Activated T-helper 1 cell treated with anti-CD3 and anti-CD28 coated beads, Interleukin-12 subunit alpha, Interleukin-12 subunit beta, Interleukin-2, Interleukin-4 antibody, amounts not matched to agents 30 ng/mL and 10 ng/mL and 1 ng/mL, durations not matched to agents 14 hours and 24 hours and 36 hours (primary cell): Measurements from ENCODE around the gene SWI5. TPM values are rescaled to one million over a fixed set of nuclear protein-coding genes. Genes with fewer than 3 reads are reported as not detected.

Experiments
- DNase-seq: peaks from one replicate; pipeline ENCODE4 v3.0.0; 2021; ENCODE audit warnings: low spot score
- H3K27ac Mint-ChIP-seq: one replicate; pipeline ENCODE4 v1.8.0; 2021; ENCODE audit warnings: mild to moderate bottlenecking, mixed read lengths
- H3K27me3 Mint-ChIP-seq: one replicate; pipeline ENCODE4 v1.8.0; 2022; ENCODE audit warnings: mild to moderate bottlenecking, moderate library complexity, mixed read lengths; ENCODE audit not compliant: insufficient read depth
- H3K36me3 Mint-ChIP-seq: one replicate; pipeline ENCODE4 v1.8.0; 2021; ENCODE audit warnings: low read depth, mixed read lengths
- H3K4me1 Mint-ChIP-seq: one replicate; pipeline ENCODE4 v1.8.0; 2021; ENCODE audit warnings: low read depth, mixed read lengths
- H3K4me3 Mint-ChIP-seq: one replicate; pipeline ENCODE4 v1.8.0; 2021; ENCODE audit warnings: mild to moderate bottlenecking, moderate library complexity, mixed read lengths
- H3K9me3 Mint-ChIP-seq: one replicate; pipeline ENCODE4 v1.8.0; 2021; ENCODE audit warnings: mixed read lengths
- intact Hi-C: fragments of 100-400 bp; cut with micrococcal nuclease; formaldehyde crosslinking; loops from one replicate; pipeline ENCODE4 v1.15.1; 2024
- total RNA-seq: library from RNA; stranded (reverse); gene quantifications from 2 replicates; pipeline ENCODE4 v1.2.3, GENCODE V29; 2022

SWI5 gene
- total RNA-seq, 1 donor from 2014 or later, result 13.3 TPM

DNA sequence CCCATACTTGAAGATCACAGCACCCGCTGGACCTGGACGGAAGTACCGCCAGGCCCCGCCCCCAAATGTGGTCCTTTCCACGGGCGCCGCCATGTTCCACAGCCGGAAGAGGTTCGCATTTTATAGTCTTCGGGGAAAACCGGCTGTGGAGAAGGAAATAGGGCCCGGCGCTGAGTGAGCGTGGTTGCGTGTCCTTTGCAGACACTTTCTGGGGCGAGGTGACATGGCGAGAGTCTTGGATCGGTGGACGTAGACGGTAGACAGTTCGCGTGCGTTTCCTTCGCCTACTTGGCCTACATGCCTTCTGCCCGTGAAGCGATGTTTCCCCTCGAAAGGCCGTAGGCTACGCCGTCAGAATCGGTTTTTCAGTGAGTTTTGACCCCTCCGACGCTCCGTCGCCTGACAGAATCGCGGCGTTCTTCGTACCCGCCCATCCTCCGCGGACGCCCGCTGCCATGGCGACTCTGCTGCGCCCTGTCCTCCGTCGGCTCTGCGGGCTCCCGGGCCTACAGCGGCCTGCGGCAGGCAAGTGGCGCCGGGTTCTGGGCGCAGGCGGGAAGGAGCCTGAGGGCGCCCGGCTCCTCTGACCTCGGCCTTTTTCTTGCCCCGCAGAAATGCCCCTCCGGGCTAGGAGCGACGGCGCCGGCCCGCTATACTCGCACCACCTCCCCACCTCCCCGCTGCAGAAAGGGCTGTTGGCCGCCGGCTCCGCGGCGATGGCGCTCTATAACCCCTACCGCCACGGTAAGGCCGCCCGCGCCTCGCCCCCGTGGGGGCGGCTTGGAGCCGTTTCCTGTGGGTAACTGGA, 46.5 kb downstream of the SWI5 start, which contains the start of the genes COQ4 and TRUB2:
TSS of gene COQ4 (plus strand) at position 436 of the 808 bp plus-strand sequence. CDS start at position 456, 20 bp downstream.
TSS of gene TRUB2 (minus strand) at position 44 of the 808 bp plus-strand sequence. CDS start at position 5, 39 bp downstream.
- H3K27ac Mint-ChIP-seq, result peak within 1 kb of the TSS; percentile 100
- H3K4me3 Mint-ChIP-seq, result peak within 1 kb of the TSS; percentile 98
- H3K36me3 Mint-ChIP-seq, result peaks cover 7% of the 10 kb centered on the region
- H3K9me3 Mint-ChIP-seq, result no peaks in the 10 kb centered on the region
- intact Hi-C loops, result loop anchor here (1.0 to 5.0 kb wide), 16 partner anchors 18 to 626 kb away; partner anchors contain the start of genes BBLN, CERCAM, CIZ1 and GOLGA2
- DNase-seq, result peak; percentile 91
- peaks cover 2% of the 10 kb centered on the region for H3K27me3 Mint-ChIP-seq
- peaks cover 12% of the 10 kb centered on the region for H3K4me1 Mint-ChIP-seq

DNA sequence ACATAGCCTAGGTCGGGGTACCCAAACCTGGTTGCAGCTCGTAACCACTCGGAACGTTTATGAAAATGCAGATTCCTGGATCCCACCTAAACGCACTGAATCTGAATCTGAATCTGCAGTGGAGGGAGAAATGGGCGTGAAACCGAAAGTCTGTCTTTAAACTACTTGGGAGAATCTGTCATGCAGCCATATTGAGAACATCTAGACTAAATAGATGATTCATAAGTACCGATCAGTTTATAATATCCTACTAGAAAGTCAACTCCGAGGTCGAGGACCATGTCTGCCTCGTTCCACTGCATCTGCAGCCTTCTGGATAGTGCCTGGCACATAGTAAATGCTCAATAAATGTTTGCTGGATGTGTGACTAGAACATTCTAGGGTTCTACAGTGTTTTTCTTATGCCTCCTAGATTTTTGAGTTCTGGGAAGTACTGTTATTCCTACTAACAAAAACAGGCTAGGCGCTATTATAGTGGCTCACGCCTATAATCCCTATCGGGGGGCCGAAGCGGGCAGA, 47.2 kb downstream of the SWI5 start:
- intact Hi-C loops, result loop anchor here (1.0 to 5.0 kb wide), 3 partner anchors 40 to 449 kb away; partner anchors contain the start of gene ZER1
- no peak for DNase-seq

DNA sequence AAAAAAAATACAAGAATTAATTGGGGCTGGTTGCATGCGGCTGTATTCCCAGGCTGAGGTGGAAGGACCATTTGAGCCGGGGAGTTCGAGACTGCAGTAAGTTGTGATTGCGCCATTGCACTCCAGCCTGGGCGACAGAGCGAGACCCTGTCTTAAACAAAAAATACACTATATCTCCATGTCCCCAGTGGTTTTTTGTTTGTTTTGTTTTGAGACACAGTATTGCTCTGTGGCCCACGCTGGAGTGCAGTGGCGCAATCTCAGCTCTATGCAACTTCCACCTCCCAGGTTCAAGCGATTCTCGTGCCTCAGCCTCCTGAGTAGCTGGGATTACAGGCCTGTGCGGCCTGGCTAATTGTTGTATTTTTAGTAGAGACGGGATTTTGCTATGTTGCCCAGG, 47.7 kb downstream of the SWI5 start:
- Mint-ChIP-seq H3K36me3 (peaks cover 10% of the 10 kb centered on the region), H3K9me3 (no peaks in the 10 kb centered on the region), H3K4me1 (peaks cover 12% of the 10 kb centered on the region), H3K4me3 (peak overlapping the region; percentile 98), H3K27me3 (peaks cover 2% of the 10 kb centered on the region), H3K27ac (peak overlapping the region; percentile 100)
- DNase-seq, result no peak
- intact Hi-C loops, result loop anchor here (1.0 to 5.0 kb wide), 3 partner anchors 39 to 449 kb away; partner anchors contain the start of gene ZER1

More for the DNA sequence above, 47.2 kb downstream of the SWI5 start:
- H3K9me3 Mint-ChIP-seq, result no peaks in the 10 kb centered on the region
- peaks cover 12% of the 10 kb centered on the region for H3K4me1 Mint-ChIP-seq
- H3K27ac Mint-ChIP-seq, result peak overlapping the region; percentile 100
- H3K36me3 Mint-ChIP-seq, result peaks cover 10% of the 10 kb centered on the region
- peak overlapping the region; percentile 98 for H3K4me3 Mint-ChIP-seq
- peaks cover 2% of the 10 kb centered on the region for H3K27me3 Mint-ChIP-seq

DNA sequence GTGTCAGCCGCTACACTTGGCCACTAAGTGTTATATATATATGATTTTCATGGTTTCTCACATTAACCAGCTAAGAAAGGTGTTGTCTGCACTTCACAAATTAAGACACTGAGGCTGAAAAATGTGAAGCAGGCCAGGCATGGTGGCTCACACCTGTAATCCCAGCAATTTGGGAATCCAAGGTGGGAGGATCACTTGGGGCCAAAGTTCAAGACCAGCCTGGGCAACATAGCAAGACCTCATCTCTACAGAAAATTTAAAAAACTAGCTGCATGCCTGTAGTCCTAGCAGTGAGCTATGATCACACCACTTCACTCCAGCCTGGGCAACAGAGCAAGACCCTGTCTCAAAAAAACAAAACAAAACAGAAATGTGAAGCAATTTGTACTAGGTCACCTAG, 48.3 kb downstream of the SWI5 start:
- intact Hi-C loops, result loop anchor here (5.0 kb wide), 1 partner anchor 448 kb away; the partner anchor contains the start of gene ZER1
- Mint-ChIP-seq H3K4me3 (peak overlapping the region; percentile 98), H3K4me1 (peaks cover 12% of the 10 kb centered on the region), H3K27me3 (peaks cover 2% of the 10 kb centered on the region), H3K36me3 (peaks cover 10% of the 10 kb centered on the region), H3K9me3 (no peaks in the 10 kb centered on the region), H3K27ac (no peak overlapping the region)
- DNase-seq, result no peak

DNA sequence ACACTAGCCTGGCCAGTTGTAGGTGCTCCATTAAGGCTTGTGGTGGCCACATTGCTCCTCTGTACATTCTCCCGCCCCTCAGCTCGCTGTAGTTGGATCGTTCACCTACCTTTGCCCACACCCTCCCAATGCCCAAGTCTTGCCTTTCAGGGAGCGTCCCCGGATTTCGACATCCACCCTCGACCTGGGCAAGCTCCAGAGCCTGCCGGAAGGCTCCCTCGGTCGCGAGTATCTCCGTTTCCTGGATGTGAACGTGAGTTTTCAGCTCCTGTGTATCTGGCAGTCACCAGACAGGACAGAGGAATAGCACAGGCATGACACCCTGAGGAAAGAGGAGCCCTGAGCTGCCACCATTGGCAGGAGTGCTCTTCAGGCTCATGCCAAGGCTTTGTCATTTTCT, 49.6 kb downstream of the SWI5 start:
- intact Hi-C loops, result no loop called here
- peaks cover 2% of the 10 kb centered on the region for H3K27me3 Mint-ChIP-seq
- H3K36me3 Mint-ChIP-seq, result peaks cover 10% of the 10 kb centered on the region
- H3K9me3 Mint-ChIP-seq, result no peaks in the 10 kb centered on the region
- no peak overlapping the region for H3K27ac Mint-ChIP-seq
- peaks cover 12% of the 10 kb centered on the region for H3K4me1 Mint-ChIP-seq
- DNase-seq, result no peak
- peak overlapping the region; percentile 39 for H3K4me3 Mint-ChIP-seq

DNA sequence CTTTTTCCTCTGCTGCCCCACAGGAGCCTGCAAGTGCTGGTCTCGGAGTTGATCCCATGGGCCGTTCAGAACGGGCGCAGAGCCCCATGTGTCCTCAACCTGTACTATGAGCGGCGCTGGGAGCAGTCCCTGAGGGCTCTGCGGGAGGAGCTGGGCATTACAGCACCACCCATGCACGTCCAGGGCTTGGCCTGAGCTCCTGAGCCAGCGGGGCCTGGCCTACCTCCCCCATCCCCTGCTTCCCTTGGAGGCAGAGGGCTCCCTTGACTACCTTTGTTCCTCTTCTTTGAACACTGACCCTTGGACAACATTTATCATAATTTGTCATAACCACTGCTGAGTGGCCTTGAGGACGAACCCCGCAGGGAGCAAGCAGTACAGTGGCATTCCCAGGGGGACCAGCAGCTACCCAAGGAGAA, 57.4 kb downstream of the SWI5 start:
- intact Hi-C loops, result no loop called here
- Mint-ChIP-seq H3K4me3 (no peak overlapping the region), H3K9me3 (no peaks in the 10 kb centered on the region), H3K27ac (no peak overlapping the region), H3K36me3 (peaks cover 5% of the 10 kb centered on the region), H3K4me1 (no peaks in the 10 kb centered on the region), H3K27me3 (no peaks in the 10 kb centered on the region)
- DNase-seq, result no peak

DNA sequence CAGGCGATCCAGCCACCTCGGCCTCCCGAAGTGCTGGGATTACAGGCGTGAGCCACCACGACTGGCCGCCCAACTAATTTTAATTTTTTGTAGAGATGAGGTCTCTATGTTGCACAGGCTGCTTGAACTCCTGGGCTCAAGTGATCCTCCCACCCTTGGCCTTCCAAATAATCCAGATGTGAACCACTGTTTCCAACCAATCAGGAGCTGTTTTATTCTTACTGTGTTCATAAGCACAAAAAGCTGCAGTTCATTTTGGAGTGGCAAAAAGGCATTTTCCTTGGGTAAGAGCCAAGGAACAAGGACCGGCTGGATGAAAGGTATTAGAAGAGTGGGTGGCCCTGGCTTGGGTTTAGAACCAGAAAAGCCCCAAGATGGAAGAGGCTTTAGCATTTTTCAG, 59.1 kb downstream of the SWI5 start:
- DNase-seq, result no peak
- H3K4me3 Mint-ChIP-seq, result no peak overlapping the region
- no peaks in the 10 kb centered on the region for H3K27me3 Mint-ChIP-seq
- H3K4me1 Mint-ChIP-seq, result no peaks in the 10 kb centered on the region
- H3K9me3 Mint-ChIP-seq, result no peaks in the 10 kb centered on the region
- H3K36me3 Mint-ChIP-seq, result peaks cover 5% of the 10 kb centered on the region
- intact Hi-C loops, result no loop called here
- H3K27ac Mint-ChIP-seq, result no peak overlapping the region

DNA sequence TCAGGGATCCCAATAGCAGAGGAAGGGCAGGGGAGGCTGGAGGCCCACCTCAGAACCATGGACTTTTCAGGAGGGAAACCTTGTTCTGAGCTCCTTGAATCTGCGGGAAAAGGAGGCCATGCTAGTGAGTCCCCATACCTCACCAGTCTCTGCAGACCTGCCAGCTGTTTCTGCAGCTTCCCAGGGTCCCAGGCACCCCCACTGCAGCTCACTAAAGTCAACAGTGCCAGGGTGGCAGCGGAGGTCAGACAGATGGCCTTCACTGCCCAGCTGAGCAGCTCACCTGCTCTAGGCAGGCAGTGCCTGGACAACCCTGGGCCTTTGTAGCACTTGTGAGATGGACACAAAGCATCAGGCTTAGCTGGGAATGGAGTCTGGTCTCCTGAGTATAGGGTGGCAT, 59.8 kb downstream of the SWI5 start:
- peaks cover 5% of the 10 kb centered on the region for H3K36me3 Mint-ChIP-seq
- intact Hi-C loops, result no loop called here
- H3K9me3 Mint-ChIP-seq, result no peaks in the 10 kb centered on the region
- no peak overlapping the region for H3K4me3 Mint-ChIP-seq
- no peaks in the 10 kb centered on the region for H3K4me1 Mint-ChIP-seq
- no peaks in the 10 kb centered on the region for H3K27me3 Mint-ChIP-seq
- H3K27ac Mint-ChIP-seq, result no peak overlapping the region
- no peak for DNase-seq

DNA sequence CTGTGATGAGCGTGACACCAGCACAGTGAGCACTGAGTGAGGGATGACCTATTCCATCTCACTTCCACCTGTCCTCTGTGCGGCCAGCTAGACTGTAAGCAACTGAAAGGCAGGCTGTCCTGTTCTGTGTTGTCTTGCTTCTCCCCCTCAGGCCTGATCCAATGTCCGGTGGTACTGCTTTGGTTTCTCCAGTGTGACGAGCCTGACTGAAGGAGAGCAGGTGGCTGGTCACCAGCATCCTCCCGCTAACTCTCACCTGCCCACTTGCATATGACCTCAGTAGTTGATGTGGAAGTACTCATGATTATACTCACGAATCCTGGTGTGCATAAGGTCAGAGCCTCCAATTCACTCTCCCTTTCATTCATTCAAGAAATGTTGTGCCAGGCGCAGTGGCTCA, 61.9 kb downstream of the SWI5 start:
- no peaks in the 10 kb centered on the region for H3K36me3 Mint-ChIP-seq
- no peak overlapping the region for H3K27ac Mint-ChIP-seq
- H3K9me3 Mint-ChIP-seq, result no peaks in the 10 kb centered on the region
- H3K4me1 Mint-ChIP-seq, result peaks cover 6% of the 10 kb centered on the region
- no peak for DNase-seq
- H3K27me3 Mint-ChIP-seq, result no peaks in the 10 kb centered on the region
- intact Hi-C loops, result no loop called here
- no peak overlapping the region for H3K4me3 Mint-ChIP-seq

Other genes starting within 250 kb of the SWI5 start
- gene NAIF1, start 209.0 kb upstream of the SWI5 start, total RNA-seq, result 11.5 and 12.2 TPM in 2 replicates
- 13.4 and 13.5 TPM in 2 replicates for gene SLC25A25, start 208.0 kb upstream of the SWI5 start, total RNA-seq
- 87.7 and 89.2 TPM in 2 replicates for gene PTGES2, start 148.5 kb upstream of the SWI5 start, total RNA-seq
- not detected in 2 replicates for gene LCN2, start 126.8 kb upstream of the SWI5 start, total RNA-seq
- gene BBLN, start 116.0 kb upstream of the SWI5 start, total RNA-seq, result 97.3 and 106 TPM in 2 replicates
- gene CIZ1, start 84.7 kb upstream of the SWI5 start, total RNA-seq, result 154 and 158 TPM in 2 replicates
- gene DNM1, start 72.9 kb upstream of the SWI5 start, total RNA-seq, result 1.4 and 1.8 TPM in 2 replicates
- gene GOLGA2, start 269 bp upstream of the SWI5 start, total RNA-seq, result 52.3 and 53.0 TPM in 2 replicates
- gene TRUB2, start 46.2 kb downstream of the SWI5 start, total RNA-seq, result 41.8 and 44.0 TPM in 2 replicates
- gene COQ4, start 46.6 kb downstream of the SWI5 start, total RNA-seq, result 59.0 and 59.5 TPM in 2 replicates
- 41.8 and 43.2 TPM in 2 replicates for gene SLC27A4, start 64.3 kb downstream of the SWI5 start, total RNA-seq
- gene URM1, start 95.1 kb downstream of the SWI5 start, total RNA-seq, result 81.6 and 82.6 TPM in 2 replicates
- gene CERCAM, start 144.6 kb downstream of the SWI5 start, total RNA-seq, result 0.86 and 1.6 TPM in 2 replicates
- gene ODF2, start 179.7 kb downstream of the SWI5 start, total RNA-seq, result 55.6 and 57.6 TPM in 2 replicates
- gene GLE1, start 228.4 kb downstream of the SWI5 start, total RNA-seq, result 51.4 and 52.0 TPM in 2 replicates